Peyer's patch (tissue), 4 donors: ENCODE results near the gene PYGB.

ENCODE experiments used
- CTCF ChIP-seq, 6 experiments: fragments of 450-650 bp in 4 of 6; fragments of 200-600 bp in 2 of 6; sonication (generic) in 1 of 6; IDR thresholded peaks; one replicate each; pipeline ENCODE4 v1.5.1; 2017 to 2019; ENCODE audit warnings: antibody characterized with exemption in 6 of 6, mild to moderate bottlenecking in 3 of 6, moderate library complexity in 1 of 6
- POLR2A ChIP-seq, 2 donors: fragments of 450-650 bp; IDR thresholded peaks; one replicate each; pipeline ENCODE4 v1.5.1; 2017; ENCODE audit warnings: antibody characterized with exemption in 2 of 2, mild to moderate bottlenecking in 2 of 2, moderate library complexity in 2 of 2

- TF ChIP-seq POLR2A (IDR thresholded peaks at IDR 0.05) = peak in 1 of 2 donors; percentile 55
- TF ChIP-seq CTCF (IDR thresholded peaks at IDR 0.05) = peak in 2 of 6 experiments; percentile 35 to 41
These were observed 7.2 kb downstream of the PYGB start for GRCh38 chr20:25254986-25255680.
